GM12878 (cell line): ENCODE measurements around the gene MBD5. TPM values are rescaled to one million over a fixed set of nuclear protein-coding genes. Genes with fewer than 3 reads are reported as not detected.

Source experiments
- ATAC-seq: fragments of 200-7000 bp; cut with Tn5 transposase; 3 replicates; pipeline ENCODE4 v1.9.1; 2020; ENCODE audit warnings: mild to moderate bottlenecking, moderate library complexity
- BruUV-seq: library from RNA; stranded (reverse); fragments of 400-500 nt; replicated peaks from 2 replicates; lab custom pipeline; 2021; lab: Mats Ljungman, UMichigan
- CTCF ChIA-PET: fragments of 300-600 bp; sonication (Branson Sonifier 250); formaldehyde crosslinking; extraction: SDS; loops from one replicate; lab custom pipeline; 2021; ENCODE audit warnings: inconsistent platforms; lab: Yijun Ruan, JAX
- POLR2A ChIA-PET: fragments of 350-600 bp; formaldehyde crosslinking; extraction: SDS; loops from one replicate; lab custom pipeline; 2021; ENCODE audit warnings: inconsistent platforms; lab: Charles Lee
- RAD21 ChIA-PET: fragments of 300-600 bp; sonication (Branson Sonifier 250); formaldehyde crosslinking; loops from one replicate; lab custom pipeline; 2023; ENCODE audit warnings: antibody characterized with exemption; ENCODE audit not compliant: unreplicated experiment; lab: Charles Lee
- SMC1A ChIA-PET: fragments of 300-600 bp; sonication (Branson Sonifier 250); formaldehyde crosslinking; loops from one replicate; lab custom pipeline; 2023; ENCODE audit not compliant: unreplicated experiment, uncharacterized antibody; lab: Charles Lee
- DNase-seq: peaks from one replicate; pipeline ENCODE4 v3.0.0-alpha.2; 2011; ENCODE audit warnings: low read depth, low spot score
- FAIRE-seq: peaks from 3 replicates; lab custom pipeline; 2011; peaks lifted over from hg19 to GRCh38; lab: Jason Lieb, UNC
- H2AFZ ChIP-seq: 2 replicates; pipeline ENCODE4 v1.6.0; 2011; ENCODE audit warnings: low read depth, low read length, control low read depth; ENCODE audit not compliant: control insufficient read depth
- H3K27ac ChIP-seq: 2 replicates; pipeline ENCODE4 v1.5.1; 2011; ENCODE audit warnings: control low read depth; ENCODE audit not compliant: control insufficient read depth, insufficient read depth
- H3K27me3 ChIP-seq, 2 experiments: replicated peaks in 1 of 2; 2 replicates each; pipeline versions ENCODE4 v1.6.0 to v1.6.1; 2011; ENCODE audit warnings: low read length in 1 of 2; ENCODE audit not compliant: control insufficient read depth in 2 of 2, insufficient read depth in 2 of 2
- H3K36me3 ChIP-seq, 2 experiments: 2 replicates each; pipeline ENCODE4 v1.5.1; 2011; ENCODE audit warnings: low read length in 1 of 2; ENCODE audit not compliant: control insufficient read depth in 2 of 2, insufficient read depth in 2 of 2
- H3K4me1 ChIP-seq: 2 replicates; pipeline ENCODE4 v1.6.1; 2011; ENCODE audit warnings: mild to moderate bottlenecking, low read length, moderate library complexity, mixed read lengths; ENCODE audit not compliant: control insufficient read depth, insufficient read depth
- H3K4me2 ChIP-seq: 2 replicates; pipeline ENCODE4 v1.6.0; 2011; ENCODE audit warnings: control low read depth; ENCODE audit not compliant: control insufficient read depth, insufficient read depth
- H3K4me3 ChIP-seq: fragments of 200-600 bp; sonication (generic); 2 replicates; pipeline ENCODE4 v1.5.1; 2016
- H3K79me2 ChIP-seq: 2 replicates; pipeline ENCODE4 v1.6.0; 2011; ENCODE audit warnings: low read length; ENCODE audit not compliant: control insufficient read depth, insufficient read depth
- H3K9ac ChIP-seq: 2 replicates; pipeline ENCODE4 v1.8.0; 2011; ENCODE audit warnings: low read length, control low read depth, mixed read lengths; ENCODE audit not compliant: control insufficient read depth, insufficient read depth
- H3K9me3 ChIP-seq: replicated peaks from 3 replicates; pipeline ENCODE4 v1.5.1; 2011; ENCODE audit warnings: mild to moderate bottlenecking, low read length; ENCODE audit not compliant: control insufficient read depth, insufficient read depth
- H4K20me1 ChIP-seq: 2 replicates; pipeline ENCODE4 v1.6.0; 2011; ENCODE audit not compliant: control insufficient read depth, insufficient read depth
- CTCF ChIP-seq, 3 experiments: IDR thresholded peaks in 2 of 3; conservative IDR thresholded peaks in 1 of 3; 2 replicates each; pipeline ENCODE4 v1.5.1; 2011; ENCODE audit warnings: low read depth in 3 of 3, low read length in 3 of 3, mild to moderate bottlenecking in 3 of 3, control low read depth in 2 of 3, moderate library complexity in 2 of 3, inconsistent platforms in 1 of 3, mixed read lengths in 1 of 3; ENCODE audit not compliant: control insufficient read depth in 2 of 3, insufficient read depth in 1 of 3; ENCODE audit errors: extremely low read depth in 1 of 3
- MXI1 ChIP-seq: fragments of 150-350 bp; IDR thresholded peaks from 2 replicates; pipeline ENCODE4 v1.6.1; 2011; ENCODE audit warnings: low read depth, mild to moderate bottlenecking, inconsistent platforms, low read length, improper control_type of control experiment
- PRDM15 ChIP-seq: fragments of 450-650 bp; formaldehyde crosslinking; IDR thresholded peaks from 2 replicates; pipeline ENCODE4 v1.4.0; 2020; ENCODE audit warnings: mild to moderate bottlenecking, moderate library complexity
- RAD21 ChIP-seq: IDR thresholded peaks from 2 replicates; pipeline ENCODE4 v1.6.1; 2011; ENCODE audit warnings: mild to moderate bottlenecking, low read depth, low read length, moderate library complexity; ENCODE audit not compliant: insufficient read depth
- WGBS: methylation state at CpG from one replicate; pipeline ENCODE4 v1.1.6; 2016; ENCODE audit warnings: low lambda C conversion rate; ENCODE audit not compliant: insufficient replicate concordance, insufficient coverage; ENCODE audit errors: missing lambda C conversion rate; 5-methylcytosine and 5-hydroxymethylcytosine counted together
- in situ Hi-C: fragments of 300-500 bp; cut with MboI; formaldehyde crosslinking; loops from 9 replicates; pipeline ENCODE4 v1.14.3; 2018; ENCODE audit warnings: mixed read lengths
- intact Hi-C: fragments of 100-400 bp; cut with micrococcal nuclease; formaldehyde crosslinking; loops from one replicate; pipeline ENCODE4 v1.14.2; 2022; ENCODE audit not compliant: unreplicated experiment
- polyA plus RNA-seq, 11 experiments: library from polyadenylated mRNA; depleted of rRNA in 4 of 11; unstranded in 6 of 11; stranded (reverse) in 5 of 11; fragments of >200 nt; fragmentation: Nextera tagmentation in 4 of 11; fragmentation: Illumina TruSeq in 1 of 11; extraction: Ambion mirVana in 4 of 11; extraction: Trizol in 1 of 11; gene quantifications; 1 replicate in 1 of 11; 2 replicates in 10 of 11; pipeline versions ENCODE4 v1.2.1 to v1.2.3, GENCODE V29; 2011 to 2016; ENCODE audit warnings: inconsistent platforms in 2 of 11, missing spikeins in 2 of 11, low read depth in 1 of 11
- total RNA-seq, 4 experiments: library from RNA; depleted of rRNA in 3 of 4; stranded (reverse); fragments of >200 nt in 3 of 4; fragmentation: Illumina TruSeq in 1 of 4; extraction: Trizol in 1 of 4; gene quantifications; 2 replicates each; pipeline versions ENCODE4 v1.2.1 to v1.2.3, GENCODE V29; 2013 to 2021

MBD5 gene
- total and polyA plus RNA-seq, 10 of the 15 experiments (the other 5 are each of a cell fraction or from before 2014, with no cell fraction given): 7.4 to 58.0 (median 21.2) TPM

- ChIA-PET RAD21 (interaction anchor here (0.7 to 3.1 kb wide), 3 partner anchors 44 to 511 kb away, joined by 3 to 13 read pairs (median 5); no protein-coding TSS in a partner anchor), POLR2A (interaction anchor here (0.9 to 1.2 kb wide), 2 partner anchors 19 to 23 kb away, joined by 3 to 8 read pairs; partner anchors contain the start of genes MBD5 and ORC4), SMC1A (interaction anchor here (1.2 to 4.3 kb wide), 8 partner anchors 8 to 639 kb away, joined by 3 to 22 read pairs (median 4); no protein-coding TSS in a partner anchor), CTCF (interaction anchor here (1.0 to 3.1 kb wide), 3 partner anchors 8 to 511 kb away, joined by 4 to 17 read pairs (median 13); no protein-coding TSS in a partner anchor)
- in situ Hi-C loops (no loop called here), intact Hi-C loops (no loop called here)
- peaks cover 17% of the 10 kb centered on the region for H3K79me2 ChIP-seq
- H3K4me2 ChIP-seq: no peak overlapping the region
- DNase-seq: no peak
- no peaks in the 10 kb centered on the region for H3K27me3 ChIP-seq
- peaks cover 8% of the 10 kb centered on the region for H3K9me3 ChIP-seq
- no peaks in the 10 kb centered on the region for H4K20me1 ChIP-seq
- H3K4me3 ChIP-seq: no peak overlapping the region
- WGBS: 94% methylated on average over 4 of the region's 4 CpGs
- peak; percentile 37 for ATAC-seq
- H2AFZ ChIP-seq: no peak overlapping the region
- H3K27ac ChIP-seq: no peak overlapping the region
- no peak overlapping the region for H3K9ac ChIP-seq
- no TSS peak for BruUV-seq
- TF ChIP-seq PRDM15 (CRISPR knock-in tag) (no peak), MXI1 (no peak), CTCF (IDR thresholded peaks at IDR 0.05 in 2 of 3, conservative IDR thresholded peaks at IDR 0.05 in 1 of 3; ENCODE audit: control insufficient read depth in 2 of 3, extremely low read depth in 1 of 3, insufficient read depth in 1 of 3, low read depth in 3 of 3, low read length in 3 of 3) (no peak), RAD21 (no peak)
- H3K36me3 ChIP-seq: peaks cover 0 to 3% of the 10 kb centered on the region in 2 experiments; a peak in 2 of 4 replicates
- no peaks in the 10 kb centered on the region for H3K4me1 ChIP-seq
- peak; percentile 68 for FAIRE-seq
These were observed 22.7 kb upstream of the MBD5 start for GRCh38 chr2:147998203-147998602.
